Measurements from ENCODE around the gene GPR52. TPM values are rescaled to one million over a fixed set of nuclear protein-coding genes. Genes with fewer than 3 reads are reported as not detected.

GPR52 gene
- total RNA-seq, 4 donors from 2014 or later = 2.2 to 5.0 (median 2.7) TPM; not detected in 1

GRCh38 chr1:174417921-174418320, 29.8 kb upstream of the GPR52 start:
- 82 to 99% methylated on average over 2 of the region's 2 CpGs for WGBS, 2 donors
- Histone ChIP-seq H3K9me3 (no peaks in the 10 kb centered on the region), H3K36me3 (no peaks in the 10 kb centered on the region), H3K4me3 (no peak overlapping the region), H3K27me3 (no peaks in the 10 kb centered on the region), H3K27ac (no peak overlapping the region), H3K4me1 (peaks cover 0 to 7% (median 0%) of the 10 kb centered on the region in 4 donors)
- DNase-seq (ENCODE audit: low spot score in 2 of 2) = no peak
- TF ChIP-seq CTCF (IDR thresholded peaks at IDR 0.05) (no peak), POLR2A (IDR thresholded peaks at IDR 0.05) (no peak), EP300 (IDR thresholded peaks at IDR 0.05) (no peak)

- Histone ChIP-seq H3K4me3 (no peak overlapping the region), H3K36me3 (no peaks in the 10 kb centered on the region), H3K27me3 (no peaks in the 10 kb centered on the region), H3K4me1 (no peaks in the 10 kb centered on the region), H3K27ac (no peak overlapping the region), H3K9me3 (no peaks in the 10 kb centered on the region)
- TF ChIP-seq CTCF (IDR thresholded peaks at IDR 0.05) = no peak
- no peak for TF ChIP-seq EP300 (IDR thresholded peaks at IDR 0.05)
- TF ChIP-seq POLR2A (IDR thresholded peaks at IDR 0.05) = no peak
- no peak for DNase-seq (ENCODE audit: low spot score in 2 of 2)
Observed at GRCh38 chr1:174425121-174425520, 22.6 kb upstream of the GPR52 start.

DNA sequence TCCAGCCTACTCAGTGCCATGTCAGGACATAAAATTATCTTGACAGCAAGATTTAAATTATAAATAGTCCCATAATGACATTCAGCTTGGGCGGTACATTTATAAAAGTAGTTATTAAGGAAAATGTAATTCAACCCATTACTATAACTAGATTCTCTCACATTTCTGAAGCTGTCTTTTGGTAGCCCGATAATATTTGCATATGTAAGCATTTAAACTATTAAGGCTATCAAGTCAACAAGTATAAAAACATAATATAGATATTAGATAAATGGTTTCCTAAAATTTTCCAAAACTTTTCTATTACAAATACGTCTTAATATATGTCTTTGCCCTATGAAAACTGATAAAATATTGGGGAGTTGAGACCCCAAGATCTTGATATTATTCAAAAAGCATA, 21.6 kb upstream of the GPR52 start:
- WGBS, 2 donors = 92 to 93% methylated on average over 3 of the region's 3 CpGs
- Histone ChIP-seq H3K27me3 (no peaks in the 10 kb centered on the region), H3K9me3 (no peaks in the 10 kb centered on the region), H3K4me3 (no peak overlapping the region), H3K4me1 (no peaks in the 10 kb centered on the region), H3K36me3 (no peaks in the 10 kb centered on the region), H3K27ac (no peak overlapping the region)
- no peak for TF ChIP-seq POLR2A (IDR thresholded peaks at IDR 0.05)
- no peak for TF ChIP-seq CTCF (IDR thresholded peaks at IDR 0.05)
- TF ChIP-seq EP300 (IDR thresholded peaks at IDR 0.05) = no peak
- no peak for DNase-seq (ENCODE audit: low spot score in 2 of 2)

DNA sequence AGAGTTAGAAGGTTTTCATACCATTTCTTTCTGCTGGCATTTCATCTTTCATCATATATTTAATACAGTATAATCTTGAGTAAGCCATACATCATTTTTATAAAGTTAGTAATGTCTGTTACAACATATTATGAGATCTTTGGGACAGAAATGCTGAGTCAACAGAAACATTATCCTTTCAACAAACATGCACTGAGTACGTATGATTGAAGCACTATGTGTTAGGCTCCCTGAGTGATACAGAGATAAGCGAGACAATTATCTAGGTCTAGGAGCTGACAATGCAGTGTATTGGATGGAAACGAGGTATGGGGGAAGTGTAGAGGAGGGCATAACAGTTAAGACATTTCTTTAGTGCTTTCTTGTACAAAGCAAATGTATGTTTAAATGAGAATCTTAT, 19.7 kb upstream of the GPR52 start:
- DNase-seq (ENCODE audit: low spot score in 2 of 2) = no peak
- H3K27ac ChIP-seq = no peak overlapping the region
- TF ChIP-seq POLR2A (IDR thresholded peaks at IDR 0.05) (no peak), EP300 (IDR thresholded peaks at IDR 0.05) (no peak), CTCF (IDR thresholded peaks at IDR 0.05) (no peak)
- H3K4me3 ChIP-seq = no peak overlapping the region
- WGBS, 2 donors = 65 to 76% methylated on average over 3 of the region's 3 CpGs
- no peaks in the 10 kb centered on the region for H3K36me3 ChIP-seq
- no peaks in the 10 kb centered on the region for H3K9me3 ChIP-seq
- no peaks in the 10 kb centered on the region for H3K27me3 ChIP-seq
- H3K4me1 ChIP-seq = no peaks in the 10 kb centered on the region

DNA sequence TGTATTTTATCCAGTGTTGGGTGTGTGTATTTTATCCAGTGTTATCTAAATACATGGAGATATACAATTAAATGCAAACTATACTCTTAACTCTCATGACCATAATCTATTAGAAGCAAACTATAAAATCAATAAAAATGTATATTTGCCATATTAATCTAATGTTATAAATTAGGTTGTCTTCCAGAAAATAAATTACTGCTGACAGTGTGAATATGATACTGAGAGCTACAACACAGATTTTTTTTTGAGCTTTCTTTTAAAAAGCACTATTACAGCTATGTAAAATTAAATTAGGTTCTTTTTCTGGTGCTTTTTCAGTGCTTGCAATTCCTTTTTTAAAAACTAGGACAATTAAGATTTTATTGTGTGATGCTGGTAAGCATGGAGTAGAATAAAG, 19.0 kb upstream of the GPR52 start:
- no peak for DNase-seq (ENCODE audit: low spot score in 2 of 2)
- Histone ChIP-seq H3K9me3 (no peaks in the 10 kb centered on the region), H3K4me1 (no peaks in the 10 kb centered on the region), H3K4me3 (no peak overlapping the region), H3K27ac (no peak overlapping the region), H3K27me3 (no peaks in the 10 kb centered on the region), H3K36me3 (no peaks in the 10 kb centered on the region)
- TF ChIP-seq POLR2A (IDR thresholded peaks at IDR 0.05) = no peak
- TF ChIP-seq EP300 (IDR thresholded peaks at IDR 0.05) = no peak
- no peak for TF ChIP-seq CTCF (IDR thresholded peaks at IDR 0.05)
